GM12872 (cell line): ENCODE measurements around the gene PRUNE2.

Source experiments
- CTCF ChIP-seq: IDR thresholded peaks from 3 replicates; pipeline ENCODE4 v1.5.1; 2011; ENCODE audit warnings: low read depth, mild to moderate bottlenecking, low read length, moderate library complexity; ENCODE audit not compliant: insufficient read depth

The PRUNE2 gene

GRCh38 chr9:76796296-76796695 lies 109.6 kb downstream of the PRUNE2 start:
- TF ChIP-seq CTCF: no peak

GRCh38 chr9:76793784-76794431 lies 112.0 kb downstream of the PRUNE2 start:
- TF ChIP-seq CTCF: no peak

DNA sequence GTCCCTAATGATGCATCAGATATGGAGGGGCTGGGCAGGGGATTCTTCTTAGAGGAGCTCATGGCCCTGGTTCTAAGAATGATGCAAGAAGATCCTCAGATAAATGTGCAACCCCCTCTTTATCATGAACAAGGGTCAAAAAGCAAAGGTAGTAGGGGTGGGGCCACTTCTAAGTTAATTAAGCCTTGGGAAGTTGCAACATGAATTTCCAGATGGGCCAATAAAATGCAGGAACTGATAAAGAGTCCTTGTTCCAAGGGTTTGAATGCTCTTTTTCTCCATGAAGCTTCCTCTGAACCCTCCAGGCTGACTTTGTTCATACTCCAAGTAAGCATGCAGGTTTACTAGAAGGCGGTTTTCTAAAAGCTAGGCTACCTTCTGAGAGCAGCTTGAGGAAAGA lies 116.1 kb downstream of the PRUNE2 start:
- no peak for TF ChIP-seq CTCF

- no peak for TF ChIP-seq CTCF
Observed at GRCh38 chr9:76787677-76788076, 118.2 kb downstream of the PRUNE2 start.

DNA sequence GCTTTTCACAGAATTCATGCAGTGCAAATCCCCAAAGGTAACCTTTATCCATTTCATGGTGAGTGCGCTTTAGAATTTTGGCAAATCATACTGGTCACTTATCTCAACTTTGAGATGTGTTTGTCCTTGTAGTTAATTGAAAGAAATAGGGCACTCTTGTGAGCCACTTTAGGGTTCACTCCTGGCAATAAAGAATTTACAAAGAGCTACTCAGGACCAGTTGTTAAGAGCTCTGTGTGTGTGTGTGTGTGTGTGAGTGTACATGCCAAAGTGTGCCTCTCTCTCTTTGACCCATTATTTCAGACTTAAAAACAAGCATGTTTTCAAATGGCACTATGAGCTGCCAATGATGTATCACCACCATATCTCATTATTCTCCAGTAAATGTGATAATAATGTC lies 120.4 kb downstream of the PRUNE2 start:
- no peak for TF ChIP-seq CTCF

GRCh38 chr9:76784881-76785280 lies 121.0 kb downstream of the PRUNE2 start:
- TF ChIP-seq CTCF: no peak

DNA sequence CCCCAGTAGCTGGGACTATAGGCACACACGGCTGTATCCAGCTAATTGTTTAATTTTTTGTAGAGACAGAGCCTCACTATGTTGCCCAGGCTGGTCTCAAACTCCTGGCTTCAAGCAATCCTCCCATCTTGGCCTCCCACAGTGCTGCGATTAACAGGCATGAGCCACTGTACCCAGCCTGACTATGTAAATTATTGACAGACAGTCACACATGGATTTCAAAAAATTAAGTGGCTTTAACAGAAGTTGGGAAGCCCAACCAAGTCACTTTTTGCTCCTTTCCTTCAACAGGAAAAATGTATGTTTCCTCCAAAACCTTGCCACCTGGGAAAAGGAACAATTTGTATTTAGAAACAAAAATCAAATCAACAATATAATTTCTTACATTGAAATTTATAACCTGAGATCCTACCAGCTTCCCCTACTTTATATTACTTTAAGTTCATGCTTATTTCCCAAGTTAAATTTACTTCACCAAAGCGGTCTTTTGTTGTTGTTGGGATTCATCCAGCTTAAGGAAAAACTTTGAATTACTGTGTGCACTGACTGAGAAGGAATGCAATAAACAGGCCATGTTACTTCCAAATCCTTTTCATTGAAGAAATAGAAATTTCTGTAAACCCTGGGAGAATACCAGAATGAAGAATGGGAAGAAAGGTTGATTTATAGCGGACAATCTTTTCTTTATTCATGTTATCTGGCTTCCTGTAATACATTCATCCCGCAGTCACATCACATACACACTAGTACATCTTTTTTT lies 133.0 kb downstream of the PRUNE2 start:
- TF ChIP-seq CTCF: no peak
